ENCODE measurements around the gene GCSH.

DNA sequence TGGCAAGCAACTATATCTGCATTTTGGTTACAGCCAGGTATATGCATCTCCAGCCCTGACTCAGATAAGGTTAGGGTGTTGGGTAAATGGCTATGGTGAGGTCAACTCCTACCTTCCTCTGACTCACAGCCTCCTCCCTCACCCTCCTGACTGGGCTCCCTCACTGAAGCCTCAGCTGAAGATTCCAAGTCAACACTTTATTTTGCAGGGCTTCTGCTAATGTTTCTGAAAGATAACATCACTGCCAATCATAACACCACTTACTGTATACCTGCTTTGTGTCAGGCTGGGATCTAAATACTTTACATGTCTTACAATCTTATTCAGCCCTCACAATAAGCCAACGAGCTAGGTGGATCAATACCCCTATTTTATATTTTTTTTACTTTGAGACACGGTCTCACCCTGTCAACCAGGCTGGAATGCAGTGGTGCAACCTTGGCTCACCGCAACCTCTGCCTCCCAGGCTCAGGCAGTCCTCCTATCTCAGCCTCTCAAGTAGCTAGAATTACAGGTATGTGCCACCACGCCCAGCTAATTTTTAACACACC, 47.8 kb upstream of the GCSH start:
- TF ChIP-seq, protein P1, sequence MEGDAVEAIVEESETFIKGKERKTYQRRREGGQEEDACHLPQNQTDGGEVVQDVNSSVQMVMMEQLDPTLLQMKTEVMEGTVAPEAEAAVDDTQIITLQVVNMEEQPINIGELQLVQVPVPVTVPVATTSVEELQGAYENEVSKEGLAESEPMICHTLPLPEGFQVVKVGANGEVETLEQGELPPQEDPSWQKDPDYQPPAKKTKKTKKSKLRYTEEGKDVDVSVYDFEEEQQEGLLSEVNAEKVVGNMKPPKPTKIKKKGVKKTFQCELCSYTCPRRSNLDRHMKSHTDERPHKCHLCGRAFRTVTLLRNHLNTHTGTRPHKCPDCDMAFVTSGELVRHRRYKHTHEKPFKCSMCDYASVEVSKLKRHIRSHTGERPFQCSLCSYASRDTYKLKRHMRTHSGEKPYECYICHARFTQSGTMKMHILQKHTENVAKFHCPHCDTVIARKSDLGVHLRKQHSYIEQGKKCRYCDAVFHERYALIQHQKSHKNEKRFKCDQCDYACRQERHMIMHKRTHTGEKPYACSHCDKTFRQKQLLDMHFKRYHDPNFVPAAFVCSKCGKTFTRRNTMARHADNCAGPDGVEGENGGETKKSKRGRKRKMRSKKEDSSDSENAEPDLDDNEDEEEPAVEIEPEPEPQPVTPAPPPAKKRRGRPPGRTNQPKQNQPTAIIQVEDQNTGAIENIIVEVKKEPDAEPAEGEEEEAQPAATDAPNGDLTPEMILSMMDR (IDR thresholded peaks at IDR 0.05): no peak
- no peak for TF ChIP-seq POLR2A (IDR thresholded peaks at IDR 0.05)

All from Peyer's patch (tissue), 4 donors.